Esophagus muscularis mucosa (tissue), 3 donors: ENCODE measurements around the gene KRTAP10-7.

Experiments
- POLR2AphosphoS5 ChIP-seq, 2 donors: sonication (generic); formaldehyde crosslinking; IDR thresholded peaks; one replicate each; pipeline ENCODE4 v1.6.1; 2017; ENCODE audit warnings: antibody characterized with exemption in 2 of 2
- TF ChIP-seq, protein P1 (sequence below), 3 experiments: fragments of 200-600 bp in 2 of 3; fragments of 450-650 bp in 1 of 3; sonication (generic) in 2 of 3; IDR thresholded peaks; one replicate each; pipeline ENCODE4 v1.5.1; 2017 to 2019; ENCODE audit warnings: antibody characterized with exemption in 3 of 3, mild to moderate bottlenecking in 2 of 3, moderate library complexity in 1 of 3

GRCh38 chr21:44566403-44566802, 34.0 kb upstream of the KRTAP10-7 start:
- no peak for TF ChIP-seq POLR2AphosphoS5 (IDR thresholded peaks at IDR 0.05)
- TF ChIP-seq, protein P1, sequence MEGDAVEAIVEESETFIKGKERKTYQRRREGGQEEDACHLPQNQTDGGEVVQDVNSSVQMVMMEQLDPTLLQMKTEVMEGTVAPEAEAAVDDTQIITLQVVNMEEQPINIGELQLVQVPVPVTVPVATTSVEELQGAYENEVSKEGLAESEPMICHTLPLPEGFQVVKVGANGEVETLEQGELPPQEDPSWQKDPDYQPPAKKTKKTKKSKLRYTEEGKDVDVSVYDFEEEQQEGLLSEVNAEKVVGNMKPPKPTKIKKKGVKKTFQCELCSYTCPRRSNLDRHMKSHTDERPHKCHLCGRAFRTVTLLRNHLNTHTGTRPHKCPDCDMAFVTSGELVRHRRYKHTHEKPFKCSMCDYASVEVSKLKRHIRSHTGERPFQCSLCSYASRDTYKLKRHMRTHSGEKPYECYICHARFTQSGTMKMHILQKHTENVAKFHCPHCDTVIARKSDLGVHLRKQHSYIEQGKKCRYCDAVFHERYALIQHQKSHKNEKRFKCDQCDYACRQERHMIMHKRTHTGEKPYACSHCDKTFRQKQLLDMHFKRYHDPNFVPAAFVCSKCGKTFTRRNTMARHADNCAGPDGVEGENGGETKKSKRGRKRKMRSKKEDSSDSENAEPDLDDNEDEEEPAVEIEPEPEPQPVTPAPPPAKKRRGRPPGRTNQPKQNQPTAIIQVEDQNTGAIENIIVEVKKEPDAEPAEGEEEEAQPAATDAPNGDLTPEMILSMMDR (IDR thresholded peaks at IDR 0.05): no peak
